NB4 (cell line): ENCODE measurements around the gene NBEAL1.

ENCODE experiments used
- CTCF ChIP-seq: IDR thresholded peaks from one replicate; pipeline ENCODE4 v1.5.1; 2012; ENCODE audit warnings: low read depth, low read length
- POLR2A ChIP-seq: IDR thresholded peaks from 2 replicates; pipeline ENCODE4 v1.6.1; 2011; ENCODE audit warnings: mild to moderate bottlenecking; ENCODE audit not compliant: insufficient read length; ENCODE audit errors: extremely low read depth

- TF ChIP-seq POLR2A (peak; percentile 80), CTCF (no peak)
Observed at GRCh38 chr2:203238704-203239526, 224.2 kb downstream of the NBEAL1 start, which contains the start of gene CYP20A1.
